PFSK-1 (cell line): Measurements from ENCODE around the gene ANKS1B.

Experiments
- POLR2AphosphoS5 ChIP-seq: IDR thresholded peaks from 2 replicates; pipeline ENCODE4 v1.6.1; 2012; ENCODE audit warnings: low read depth, mild to moderate bottlenecking, control low read depth, low read length, moderate library complexity
- TAF1 ChIP-seq: IDR thresholded peaks from 2 replicates; pipeline ENCODE4 v1.6.1; 2012; ENCODE audit warnings: low read length, control low read depth, borderline replicate concordance; ENCODE audit not compliant: insufficient read depth
- TF ChIP-seq, protein P1 (sequence below), 2 experiments: IDR thresholded peaks; 2 replicates each; pipeline versions ENCODE4 v1.6.1 to v1.8.0; 2011 to 2012; ENCODE audit warnings: low read depth in 2 of 2, low read length in 2 of 2, control low read depth in 1 of 2, inconsistent platforms in 1 of 2, mild to moderate bottlenecking in 1 of 2, moderate library complexity in 1 of 2; ENCODE audit not compliant: insufficient read depth in 1 of 2

DNA sequence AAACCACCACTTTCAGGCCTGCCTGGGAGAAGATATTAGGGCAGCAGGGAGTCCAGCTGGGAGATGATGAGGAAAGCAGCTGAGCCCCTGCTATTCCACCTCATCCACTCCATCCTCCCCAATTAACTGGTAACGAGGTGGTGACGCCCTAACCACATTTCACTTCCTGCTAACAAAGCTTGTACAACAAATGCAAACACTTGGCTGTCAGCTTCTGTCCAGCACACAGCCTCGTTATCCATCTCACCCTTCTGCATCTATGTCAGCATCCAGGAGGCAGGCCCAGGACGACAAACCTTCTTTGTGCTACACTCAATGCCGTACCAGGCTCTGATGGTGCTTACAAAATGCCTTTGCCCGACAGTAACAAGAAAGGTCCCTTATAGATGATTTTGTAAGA is 1114.2 kb downstream of the ANKS1B start:
- TF ChIP-seq, protein P1, sequence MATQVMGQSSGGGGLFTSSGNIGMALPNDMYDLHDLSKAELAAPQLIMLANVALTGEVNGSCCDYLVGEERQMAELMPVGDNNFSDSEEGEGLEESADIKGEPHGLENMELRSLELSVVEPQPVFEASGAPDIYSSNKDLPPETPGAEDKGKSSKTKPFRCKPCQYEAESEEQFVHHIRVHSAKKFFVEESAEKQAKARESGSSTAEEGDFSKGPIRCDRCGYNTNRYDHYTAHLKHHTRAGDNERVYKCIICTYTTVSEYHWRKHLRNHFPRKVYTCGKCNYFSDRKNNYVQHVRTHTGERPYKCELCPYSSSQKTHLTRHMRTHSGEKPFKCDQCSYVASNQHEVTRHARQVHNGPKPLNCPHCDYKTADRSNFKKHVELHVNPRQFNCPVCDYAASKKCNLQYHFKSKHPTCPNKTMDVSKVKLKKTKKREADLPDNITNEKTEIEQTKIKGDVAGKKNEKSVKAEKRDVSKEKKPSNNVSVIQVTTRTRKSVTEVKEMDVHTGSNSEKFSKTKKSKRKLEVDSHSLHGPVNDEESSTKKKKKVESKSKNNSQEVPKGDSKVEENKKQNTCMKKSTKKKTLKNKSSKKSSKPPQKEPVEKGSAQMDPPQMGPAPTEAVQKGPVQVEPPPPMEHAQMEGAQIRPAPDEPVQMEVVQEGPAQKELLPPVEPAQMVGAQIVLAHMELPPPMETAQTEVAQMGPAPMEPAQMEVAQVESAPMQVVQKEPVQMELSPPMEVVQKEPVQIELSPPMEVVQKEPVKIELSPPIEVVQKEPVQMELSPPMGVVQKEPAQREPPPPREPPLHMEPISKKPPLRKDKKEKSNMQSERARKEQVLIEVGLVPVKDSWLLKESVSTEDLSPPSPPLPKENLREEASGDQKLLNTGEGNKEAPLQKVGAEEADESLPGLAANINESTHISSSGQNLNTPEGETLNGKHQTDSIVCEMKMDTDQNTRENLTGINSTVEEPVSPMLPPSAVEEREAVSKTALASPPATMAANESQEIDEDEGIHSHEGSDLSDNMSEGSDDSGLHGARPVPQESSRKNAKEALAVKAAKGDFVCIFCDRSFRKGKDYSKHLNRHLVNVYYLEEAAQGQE (IDR thresholded peaks at IDR 0.05; ENCODE audit: insufficient read depth in 1 of 2, low read depth in 2 of 2, low read length in 2 of 2) = peak in 1 of 2 experiments; percentile 83; a peak in 2 of 4 replicates
- TF ChIP-seq POLR2AphosphoS5 (no peak), TAF1 (no peak)
